Stimulated activated naive CD8-positive, alpha-beta T cell treated with anti-CD3 and anti-CD28 coated beads, Interleukin-15, amount 100 ng/mL, for 72 hours (primary cell): Measurements from ENCODE around the gene ANKRD33.

Source experiments
- ATAC-seq: fragments of 150-1000 bp; cut with Tn5 transposase; 2 replicates; pipeline ENCODE4 v1.10.0; 2021; ENCODE audit warnings: mild to moderate bottlenecking, moderate library complexity
- DNase-seq, 2 donors: peaks; one replicate each; pipeline ENCODE4 v3.0.0; 2021 to 2022
- H3K27ac Mint-ChIP-seq, 2 donors: one replicate each; pipeline ENCODE4 v1.8.0; 2022; ENCODE audit warnings: mild to moderate bottlenecking in 2 of 2, mixed read lengths in 2 of 2, moderate library complexity in 2 of 2
- H3K27me3 Mint-ChIP-seq: one replicate; pipeline ENCODE4 v1.8.0; 2022; ENCODE audit warnings: mixed read lengths
- H3K4me1 Mint-ChIP-seq: one replicate; pipeline ENCODE4 v1.8.0; 2022; ENCODE audit warnings: mild to moderate bottlenecking, mixed read lengths
- H3K4me3 Mint-ChIP-seq, 2 donors: one replicate each; pipeline ENCODE4 v1.8.0; 2022; ENCODE audit warnings: mild to moderate bottlenecking in 2 of 2, mixed read lengths in 2 of 2, moderate library complexity in 1 of 2
- H3K9me3 Mint-ChIP-seq, 2 donors: one replicate each; pipeline ENCODE4 v1.8.0; 2022; ENCODE audit warnings: mixed read lengths in 2 of 2

ANKRD33 gene

GRCh38 chr12:51925346-51926063, 37.6 kb downstream of the ANKRD33 start:
- H3K4me1 Mint-ChIP-seq, result peaks cover 40% of the 10 kb centered on the region
- no peaks in the 10 kb centered on the region for H3K9me3 Mint-ChIP-seq
- no peak overlapping the region for H3K27ac Mint-ChIP-seq
- ATAC-seq, result no peak
- H3K27me3 Mint-ChIP-seq, result peaks cover 25% of the 10 kb centered on the region
- DNase-seq, result no peak
- no peak overlapping the region for H3K4me3 Mint-ChIP-seq

DNA sequence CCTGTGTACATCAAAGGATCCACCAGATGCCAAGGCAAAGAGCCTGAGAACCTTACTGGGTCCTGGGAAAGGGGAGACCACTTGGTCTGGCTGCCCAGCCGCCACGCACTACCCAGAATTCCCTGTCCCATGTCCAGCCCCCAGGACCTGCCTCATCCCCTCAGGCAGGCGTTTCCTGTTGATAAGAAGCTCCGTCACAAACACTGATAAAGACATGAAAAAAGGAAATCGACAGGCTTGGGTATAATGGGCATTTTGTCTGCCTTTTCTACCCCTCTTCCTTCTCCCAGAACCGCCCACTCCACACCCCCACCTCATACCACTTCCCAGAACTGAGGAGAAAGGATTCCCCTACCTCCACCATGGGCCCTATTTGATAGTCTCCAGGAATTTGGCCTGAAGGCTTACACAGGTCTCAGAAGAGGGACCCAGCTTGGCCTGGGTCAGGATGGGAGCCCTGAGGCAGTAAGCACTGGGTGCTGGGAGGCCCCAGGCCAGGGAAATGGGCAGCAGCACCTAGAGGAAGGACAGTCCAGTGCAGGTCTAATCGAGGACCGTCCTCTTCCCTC, 38.2 kb downstream of the ANKRD33 start:
- H3K27ac Mint-ChIP-seq, result no peak overlapping the region

GRCh38 chr12:51926718-51927117, 38.8 kb downstream of the ANKRD33 start:
- H3K27me3 Mint-ChIP-seq, result peaks cover 25% of the 10 kb centered on the region
- peaks cover 40% of the 10 kb centered on the region for H3K4me1 Mint-ChIP-seq
- ATAC-seq (peak; percentile 55), DNase-seq (peak; percentile 40 to 56)
- no peaks in the 10 kb centered on the region for H3K9me3 Mint-ChIP-seq
- H3K4me3 Mint-ChIP-seq, result no peak overlapping the region
- H3K27ac Mint-ChIP-seq, result no peak overlapping the region

More for the DNA sequence above, 38.2 kb downstream of the ANKRD33 start:
- DNase-seq (no peak), ATAC-seq (no peak)
- H3K27me3 Mint-ChIP-seq, result peaks cover 25% of the 10 kb centered on the region
- H3K4me3 Mint-ChIP-seq, result no peak overlapping the region
- H3K9me3 Mint-ChIP-seq, result no peaks in the 10 kb centered on the region
- H3K4me1 Mint-ChIP-seq, result peaks cover 40% of the 10 kb centered on the region

- Mint-ChIP-seq H3K9me3 (no peaks in the 10 kb centered on the region), H3K4me3 (no peak overlapping the region), H3K4me1 (no peaks in the 10 kb centered on the region), H3K27me3 (peaks cover 9% of the 10 kb centered on the region), H3K27ac (no peak overlapping the region)
- ATAC-seq, result no peak
- DNase-seq, result no peak
These were observed 44.5 kb downstream of the ANKRD33 start for GRCh38 chr12:51932218-51933076.

GRCh38 chr12:51934080-51934479, 46.2 kb downstream of the ANKRD33 start:
- Mint-ChIP-seq H3K4me1 (no peaks in the 10 kb centered on the region), H3K9me3 (no peaks in the 10 kb centered on the region), H3K4me3 (no peak overlapping the region), H3K27me3 (peaks cover 9% of the 10 kb centered on the region), H3K27ac (no peak overlapping the region)
- ATAC-seq (no peak), DNase-seq (no peak)

DNA sequence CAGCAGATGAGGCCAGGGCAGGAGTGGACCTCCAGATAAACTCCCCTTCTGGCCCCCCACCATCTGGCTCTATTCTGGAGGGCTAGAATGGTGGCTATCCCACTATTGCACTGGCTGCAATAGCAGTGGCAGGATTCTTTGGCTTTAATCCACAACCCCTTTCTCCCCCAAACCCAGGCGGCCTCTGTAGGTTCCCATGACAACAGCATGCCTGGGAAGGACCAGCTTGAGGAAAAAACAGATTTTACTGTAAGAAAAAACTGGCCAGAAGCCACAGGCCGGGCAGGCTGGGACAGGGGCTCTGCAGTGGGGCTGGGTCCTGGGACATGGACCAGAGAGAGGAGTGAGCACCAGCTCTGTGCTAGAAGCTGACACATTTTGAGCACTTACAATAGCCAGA, 50.0 kb downstream of the ANKRD33 start:
- peaks cover 17% of the 10 kb centered on the region for H3K27me3 Mint-ChIP-seq
- H3K27ac Mint-ChIP-seq, result no peak overlapping the region
- H3K9me3 Mint-ChIP-seq, result no peaks in the 10 kb centered on the region
- H3K4me3 Mint-ChIP-seq, result no peak overlapping the region
- ATAC-seq (no peak), DNase-seq (no peak)
- H3K4me1 Mint-ChIP-seq, result peaks cover 8% of the 10 kb centered on the region

- no peak for ATAC-seq
- Mint-ChIP-seq H3K4me3 (no peak overlapping the region), H3K27me3 (peaks cover 17% of the 10 kb centered on the region), H3K27ac (no peak overlapping the region), H3K4me1 (peaks cover 8% of the 10 kb centered on the region), H3K9me3 (no peaks in the 10 kb centered on the region)
- no peak for DNase-seq
These were observed 50.8 kb downstream of the ANKRD33 start for GRCh38 chr12:51938726-51939125.

DNA sequence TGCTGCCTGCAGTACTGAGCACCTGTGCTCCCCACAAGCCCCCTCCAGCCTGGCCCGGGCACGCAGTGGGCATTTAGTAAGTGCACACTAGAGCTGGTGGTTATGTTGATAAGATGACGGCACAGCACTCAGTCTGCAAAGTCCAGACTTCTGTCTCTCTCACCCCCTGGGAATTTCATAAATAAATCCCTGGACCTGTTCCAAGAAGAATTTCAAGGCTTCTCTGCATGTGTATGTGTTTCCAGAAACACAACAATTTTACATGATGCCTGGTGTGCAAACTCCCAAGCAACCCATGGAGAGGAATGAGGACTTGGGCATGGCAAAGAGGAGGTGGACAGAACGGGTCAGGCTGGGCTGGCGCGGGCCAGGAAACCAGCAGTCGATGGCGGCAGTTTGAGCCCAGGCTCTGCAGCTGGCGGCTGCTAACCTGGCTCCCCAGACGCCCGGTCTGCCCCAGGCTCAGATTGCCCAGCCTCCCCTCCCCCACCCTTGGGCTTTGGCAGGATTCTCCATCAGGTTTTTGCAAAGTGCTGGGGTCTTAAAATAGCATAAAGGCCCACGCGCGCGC, 53.2 kb downstream of the ANKRD33 start:
- Mint-ChIP-seq H3K27ac (no peak overlapping the region), H3K27me3 (peaks cover 8% of the 10 kb centered on the region), H3K4me1 (peaks cover 8% of the 10 kb centered on the region), H3K4me3 (no peak overlapping the region), H3K9me3 (peaks cover 8 to 16% of the 10 kb centered on the region in 2 donors)
- ATAC-seq (no peak), DNase-seq (no peak)
